ENCODE data around the gene RAB25. TPM values are rescaled to one million over a fixed set of nuclear protein-coding genes. Genes with fewer than 3 reads are reported as not detected.
"Not testable (repeated sequence)": the region's sequence is repeated elsewhere in the genome, so short reads cannot be mapped to it uniquely, and the experiment has no call there.

The RAB25 gene
- total RNA-seq, 1 experiment from 2014 or later, result not detected

GRCh38 chr1:156114919-156115513 lies 54.1 kb downstream of the RAB25 start:
- POLR2A ChIA-PET, result interaction anchor here (0.6 to 2.4 kb wide), 2 partner anchors 9 to 14 kb away, joined by 3 to 12 read pairs; no protein-coding TSS in a partner anchor
- BruUV-seq (replicated peaks), result no TSS peak
- Histone ChIP-seq H3K9me3 (ENCODE audit: control insufficient read depth, insufficient read depth, low read depth, low read length) (no peaks in the 10 kb centered on the region), H3K36me3 (ENCODE audit: control insufficient read depth, insufficient read depth, low read length) (peaks cover 8% of the 10 kb centered on the region), H3K27ac (ENCODE audit: low read length) (peak overlapping the region; percentile 96), H3K4me3 (ENCODE audit: low read depth in 2 of 2, low read length in 2 of 2) (peak overlapping the region; percentile 78 to 99), H3K4me1 (ENCODE audit: control insufficient read depth, insufficient read depth, low read length) (peaks cover 47% of the 10 kb centered on the region), H3K27me3 (ENCODE audit: control insufficient read depth, insufficient read depth, low read length) (no peaks in the 10 kb centered on the region)
- TF ChIP-seq POLR2AphosphoS5 (IDR thresholded peaks at IDR 0.05; ENCODE audit: low read depth, low read length), result no peak
- 0 out of 2 replicates have a peak, but pooled peaks have one; percentile 41 for TF ChIP-seq SIN3A (IDR thresholded peaks at IDR 0.05; ENCODE audit: borderline replicate concordance, insufficient read depth, low read depth, low read length)
- in situ Hi-C loops (cut with HindIII; ENCODE audit: low pct_unique_long_range_greater_than_20kb, low sequenced_read_pairs) (no loop called here), intact Hi-C loops (cut with micrococcal nuclease; ENCODE audit: unreplicated experiment) (loop anchor here (2.0 kb wide), 1 partner anchor 48 kb away; no protein-coding TSS in a partner anchor)
- CTCF ChIA-PET, result interaction anchor here (1.2 kb wide), 1 partner anchor 14 kb away, joined by 4 read pairs; no protein-coding TSS in a partner anchor
- DNase-seq (ENCODE audit: low read depth, low spot score), result no peak
- ATAC-seq, result peak; percentile 11; the same call in 1 of the 2 replicates

- ChIA-PET CTCF (interaction anchor here (0.5 to 1.2 kb wide), 2 partner anchors 13 to 26 kb away, joined by 4 to 7 read pairs; no protein-coding TSS in a partner anchor), POLR2A (interaction anchor here (1.0 to 2.4 kb wide), 2 partner anchors 9 to 12 kb away, joined by 3 to 12 read pairs; no protein-coding TSS in a partner anchor)
- intact Hi-C loops (cut with micrococcal nuclease; ENCODE audit: unreplicated experiment) (loop anchor here (2.0 kb wide), 1 partner anchor 47 kb away; no protein-coding TSS in a partner anchor), in situ Hi-C loops (cut with HindIII; ENCODE audit: low pct_unique_long_range_greater_than_20kb, low sequenced_read_pairs) (no loop called here)
- no peaks in the 10 kb centered on the region for H3K27me3 ChIP-seq (ENCODE audit: control insufficient read depth, insufficient read depth, low read length)
- H3K36me3 ChIP-seq (ENCODE audit: control insufficient read depth, insufficient read depth, low read length), result peaks cover 8% of the 10 kb centered on the region
- peak overlapping the region; percentile 96 for H3K27ac ChIP-seq (ENCODE audit: low read length)
- H3K9me3 ChIP-seq (ENCODE audit: control insufficient read depth, insufficient read depth, low read depth, low read length), result no peaks in the 10 kb centered on the region
- TF ChIP-seq REST (IDR thresholded peaks at IDR 0.05; ENCODE audit: insufficient read depth in 1 of 2, low read depth in 2 of 2, low read length in 1 of 2) (no peak), CTCF (IDR thresholded peaks at IDR 0.05) (no peak), SIN3A (IDR thresholded peaks at IDR 0.05; ENCODE audit: borderline replicate concordance, insufficient read depth, low read depth, low read length) (0 out of 2 replicates have a peak, but pooled peaks have one; percentile 54), POLR2AphosphoS5 (IDR thresholded peaks at IDR 0.05; ENCODE audit: low read depth, low read length) (no peak), TCF7L2 (IDR thresholded peaks at IDR 0.05; ENCODE audit: low read depth, low read length) (no peak)
- peak; percentile 24 for ATAC-seq
- no peak for DNase-seq (ENCODE audit: low read depth, low spot score)
- H3K4me1 ChIP-seq (ENCODE audit: control insufficient read depth, insufficient read depth, low read length), result peaks cover 54% of the 10 kb centered on the region
- TSS peak; percentile 68 for BruUV-seq (replicated peaks)
- peak overlapping the region; percentile 78 to 99 for H3K4me3 ChIP-seq (ENCODE audit: low read depth in 2 of 2, low read length in 2 of 2)
These were observed 54.8 kb downstream of the RAB25 start for GRCh38 chr1:156115514-156116374.

GRCh38 chr1:156116731-156117130 lies 55.8 kb downstream of the RAB25 start:
- POLR2A ChIA-PET, result interaction anchor here (1.0 to 2.4 kb wide), 2 partner anchors 10 to 11 kb away, joined by 3 to 12 read pairs; no protein-coding TSS in a partner anchor
- BruUV-seq (replicated peaks); H3K9me3 ChIP-seq (ENCODE audit: control insufficient read depth, insufficient read depth, low read depth, low read length); H3K36me3 ChIP-seq (ENCODE audit: control insufficient read depth, insufficient read depth, low read length); DNase-seq (ENCODE audit: low read depth, low spot score); ATAC-seq; in situ Hi-C loops (cut with HindIII; ENCODE audit: low pct_unique_long_range_greater_than_20kb, low sequenced_read_pairs); intact Hi-C loops (cut with micrococcal nuclease; ENCODE audit: unreplicated experiment); H3K27me3 ChIP-seq (ENCODE audit: control insufficient read depth, insufficient read depth, low read length): not testable (repeated sequence)
- H3K4me1 ChIP-seq (ENCODE audit: control insufficient read depth, insufficient read depth, low read length), result peaks cover 61% of the 10 kb centered on the region
- H3K4me3 ChIP-seq (ENCODE audit: low read depth in 2 of 2, low read length in 2 of 2), result peak overlapping the region; percentile 78 to 99
- CTCF ChIA-PET, result interaction anchor here (0.6 kb wide), 1 partner anchor 9 kb away, joined by 3 read pairs; no protein-coding TSS in a partner anchor
- peak overlapping the region; percentile 96 for H3K27ac ChIP-seq (ENCODE audit: low read length)
